WERI-Rb-1 (cell line): ENCODE measurements around the gene ST3GAL3.

Experiments used
- DNase-seq: peaks from one replicate; pipeline ENCODE4 v3.0.0-alpha.2; 2020
- H3K27ac ChIP-seq: fragments of 250-450 bp; sonication (Bioruptor Pico); 2 replicates; pipeline ENCODE4 v1.5.1; 2020; ENCODE audit warnings: mild to moderate bottlenecking, moderate library complexity
- H3K27me3 ChIP-seq: fragments of 250-450 bp; sonication (Bioruptor Pico); 2 replicates; pipeline ENCODE4 v1.5.1; 2021; ENCODE audit warnings: mild to moderate bottlenecking, low read depth, moderate library complexity; ENCODE audit not compliant: insufficient read depth, severe bottlenecking
- H3K36me3 ChIP-seq: fragments of 250-450 bp; sonication (Bioruptor Pico); 2 replicates; pipeline ENCODE4 v1.5.1; 2020; ENCODE audit warnings: mild to moderate bottlenecking, moderate library complexity
- H3K4me3 ChIP-seq: 2 replicates; pipeline ENCODE4 v1.5.1; 2011; ENCODE audit warnings: low read depth, mild to moderate bottlenecking, control low read depth, low read length
- H3K9me3 ChIP-seq: fragments of 250-450 bp; sonication (Bioruptor Pico); 2 replicates; pipeline ENCODE4 v1.5.1; 2021; ENCODE audit warnings: mild to moderate bottlenecking, moderate library complexity; ENCODE audit not compliant: severe bottlenecking
- CTCF ChIP-seq: IDR thresholded peaks from 2 replicates; pipeline ENCODE4 v1.5.1; 2011; ENCODE audit warnings: low read depth, mild to moderate bottlenecking, control low read depth, inconsistent platforms, low read length

ST3GAL3 gene

GRCh38 chr1:43871181-43871910 lies 164.0 kb downstream of the ST3GAL3 start:
- Histone ChIP-seq H3K27ac (no peak overlapping the region), H3K36me3 (no peaks in the 10 kb centered on the region), H3K9me3 (no peaks in the 10 kb centered on the region), H3K27me3 (no peaks in the 10 kb centered on the region), H3K4me3 (no peak overlapping the region)
- TF ChIP-seq CTCF: no peak
- DNase-seq: no peak

- no peaks in the 10 kb centered on the region for H3K27me3 ChIP-seq
- no peaks in the 10 kb centered on the region for H3K9me3 ChIP-seq
- H3K36me3 ChIP-seq: no peaks in the 10 kb centered on the region
- no peak overlapping the region for H3K4me3 ChIP-seq
- no peak for TF ChIP-seq CTCF
- H3K27ac ChIP-seq: no peak overlapping the region
- no peak for DNase-seq
Observed at GRCh38 chr1:43872280-43872679, 164.9 kb downstream of the ST3GAL3 start.

GRCh38 chr1:43873851-43874250 lies 166.5 kb downstream of the ST3GAL3 start:
- no peaks in the 10 kb centered on the region for H3K36me3 ChIP-seq
- no peak for TF ChIP-seq CTCF
- no peak for DNase-seq
- no peak overlapping the region for H3K27ac ChIP-seq
- no peak overlapping the region for H3K4me3 ChIP-seq
- H3K9me3 ChIP-seq: no peaks in the 10 kb centered on the region
- H3K27me3 ChIP-seq: no peaks in the 10 kb centered on the region

GRCh38 chr1:43874716-43875115 lies 167.4 kb downstream of the ST3GAL3 start:
- Histone ChIP-seq H3K27me3 (no peaks in the 10 kb centered on the region), H3K36me3 (no peaks in the 10 kb centered on the region), H3K27ac (no peak overlapping the region), H3K9me3 (no peaks in the 10 kb centered on the region), H3K4me3 (no peak overlapping the region)
- no peak for TF ChIP-seq CTCF
- DNase-seq: no peak

GRCh38 chr1:43875331-43875730 lies 168.0 kb downstream of the ST3GAL3 start:
- DNase-seq: no peak
- no peaks in the 10 kb centered on the region for H3K9me3 ChIP-seq

More at GRCh38 chr1:43875331-43875730, 168.0 kb downstream of the ST3GAL3 start:
- Histone ChIP-seq H3K27me3 (no peaks in the 10 kb centered on the region), H3K27ac (no peak overlapping the region), H3K4me3 (no peak overlapping the region), H3K36me3 (no peaks in the 10 kb centered on the region)
- no peak for TF ChIP-seq CTCF
